ENCODE measurements around the gene SPRED2.
A peak's percentile ranks its signal among the peaks of the same experiment; 100 is the strongest.

SPRED2 gene

DNA sequence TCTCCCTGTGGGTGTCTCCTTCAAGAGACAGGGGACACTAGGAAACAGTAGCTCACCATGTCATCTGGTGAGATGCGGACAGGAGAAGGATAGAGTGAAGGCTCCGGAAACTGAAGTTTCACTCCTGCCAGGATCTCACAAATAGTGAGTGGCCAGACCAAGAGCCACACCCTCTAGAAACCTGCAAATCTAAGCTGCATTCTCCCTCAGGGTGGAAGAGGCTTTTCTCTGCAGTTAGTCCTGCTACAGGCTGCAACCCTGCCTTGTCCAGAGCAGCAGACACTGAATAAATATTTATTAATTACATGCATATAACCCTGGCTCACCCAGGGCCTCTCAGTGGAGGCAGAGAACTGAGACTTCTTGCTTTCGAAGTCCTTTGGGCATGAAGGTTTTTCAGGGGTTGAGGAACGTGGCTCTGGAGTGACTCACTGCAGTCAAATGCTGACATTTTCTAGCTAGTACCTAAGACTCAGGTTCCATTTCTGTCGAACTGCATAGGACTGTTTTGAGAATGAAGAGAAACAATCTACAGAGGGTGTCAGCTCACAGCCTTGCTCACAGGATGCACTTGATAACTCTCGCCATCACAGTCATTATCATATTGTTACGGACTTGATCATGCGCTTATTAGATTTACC is 117.5 kb downstream of the SPRED2 start:
- DNase-seq (ENCODE audit: low spot score) (no peak), FAIRE-seq (no peak)

DNA sequence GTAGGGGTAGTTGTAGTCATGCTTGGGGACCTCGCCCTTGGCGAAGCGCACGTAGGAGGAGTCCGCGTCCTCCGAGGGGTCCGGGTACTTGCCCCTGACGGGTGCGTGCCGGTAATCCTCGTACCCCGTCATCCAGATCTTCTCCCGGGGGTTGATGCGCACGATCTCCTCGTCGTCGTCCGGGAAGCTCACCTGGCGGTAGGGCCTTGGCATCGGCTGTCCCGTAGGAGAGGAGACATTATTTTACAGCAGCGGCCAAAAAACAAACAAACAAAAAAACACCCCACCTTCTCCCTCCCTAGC is 118.5 kb downstream of the SPRED2 start:
- FAIRE-seq: no peak
- DNase-seq (ENCODE audit: low spot score): no peak

DNA sequence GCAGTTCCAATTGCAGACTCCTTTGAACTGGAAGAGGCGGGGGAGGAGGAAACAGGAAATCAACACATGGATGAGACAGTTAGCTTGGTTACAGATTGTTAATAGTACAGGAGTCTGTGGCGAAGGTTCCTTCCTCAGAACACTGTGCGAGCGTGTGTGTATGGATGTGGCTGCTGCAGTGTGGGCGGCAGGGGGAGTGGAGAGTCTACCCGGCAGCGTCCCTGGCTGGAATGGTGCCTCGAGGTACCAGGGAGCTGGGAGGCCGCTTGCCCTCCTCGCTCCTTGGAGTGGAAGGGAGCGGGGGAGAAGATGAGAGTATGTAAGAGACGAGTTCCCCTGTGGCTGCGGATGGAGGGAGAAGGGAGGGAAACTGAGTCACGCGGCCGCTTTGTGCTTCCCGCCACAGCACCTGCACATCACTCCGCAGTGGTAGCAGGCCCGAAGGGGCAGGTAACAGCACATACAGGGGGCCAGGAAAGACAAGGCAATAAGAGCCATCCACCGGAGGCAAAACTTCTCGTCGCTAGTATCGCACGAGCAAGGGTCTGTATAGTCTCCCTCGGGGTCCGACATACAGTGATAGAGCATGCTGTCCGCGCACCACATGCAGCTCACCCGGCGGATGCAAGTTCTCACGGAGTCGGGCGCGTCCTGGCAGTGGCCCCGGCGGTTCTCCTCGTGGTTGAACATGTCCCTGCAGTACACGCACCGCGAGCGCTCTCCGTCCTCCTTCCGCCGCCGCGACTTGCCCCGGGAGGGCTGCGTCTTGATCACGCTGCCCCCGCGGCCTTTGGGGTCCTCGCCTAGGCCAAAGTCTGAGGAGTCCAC is 119.1 kb downstream of the SPRED2 start:
- FAIRE-seq (no peak), DNase-seq (ENCODE audit: low spot score) (no peak)

DNA sequence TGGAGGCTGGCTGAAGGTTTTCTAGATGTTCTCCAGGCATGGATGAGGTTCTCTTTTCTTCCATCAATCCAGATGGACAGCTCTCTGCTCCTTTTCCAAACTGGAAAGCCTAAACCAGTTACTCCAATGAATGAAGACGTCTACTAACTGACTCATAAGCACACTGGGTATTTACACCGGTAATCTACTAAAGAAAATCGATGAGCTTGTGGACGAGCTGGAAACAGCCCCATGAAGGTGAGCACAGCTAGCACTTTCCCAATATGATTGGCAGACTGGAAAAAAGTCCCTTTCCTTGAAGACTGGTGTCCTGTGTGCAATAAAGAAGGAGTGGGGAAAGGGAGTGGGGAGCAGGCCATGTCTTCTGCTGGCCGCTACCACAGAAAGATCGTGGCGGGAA is 120.8 kb downstream of the SPRED2 start:
- no peak for DNase-seq (ENCODE audit: low spot score)
- no peak for FAIRE-seq

DNA sequence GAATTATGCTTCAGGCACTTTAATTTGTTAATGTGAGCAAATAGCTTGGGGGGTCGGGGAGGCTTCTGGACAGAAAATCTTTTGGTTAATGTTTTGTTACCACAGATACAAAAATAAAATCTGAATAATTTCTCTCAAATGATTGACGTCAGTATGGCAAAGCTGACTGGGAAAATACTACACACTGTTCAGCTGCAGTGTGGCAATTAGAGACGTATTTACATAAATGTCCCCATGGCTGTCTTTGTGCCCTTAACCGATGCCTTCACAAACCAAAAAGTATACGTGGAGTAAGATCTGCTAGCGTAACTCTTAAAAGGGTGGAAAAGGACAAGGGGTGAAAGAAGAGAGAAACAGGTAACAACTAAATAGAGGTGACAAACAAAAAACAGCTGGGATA is 121.3 kb downstream of the SPRED2 start:
- FAIRE-seq (no peak), DNase-seq (ENCODE audit: low spot score) (no peak)

DNA sequence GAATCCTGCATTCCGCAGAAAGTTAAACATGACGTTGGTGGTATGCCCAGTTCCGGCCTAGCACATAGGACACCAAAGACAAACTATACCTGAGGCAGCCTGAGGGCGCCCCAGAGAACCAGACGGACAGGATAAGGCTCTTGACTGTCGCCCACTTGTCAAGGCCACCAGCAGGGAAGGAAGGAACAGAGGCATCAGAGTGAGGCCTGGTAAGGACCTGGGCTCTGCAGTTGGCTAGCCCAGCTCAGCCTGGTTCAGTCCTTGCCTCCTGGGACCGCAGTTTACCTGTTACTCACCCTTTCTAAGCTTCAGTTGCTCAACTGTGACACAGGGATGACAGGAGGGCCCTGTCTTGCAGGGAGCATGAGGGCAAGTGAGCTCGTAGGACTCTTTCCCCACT is 122.7 kb downstream of the SPRED2 start:
- FAIRE-seq: no peak
- no peak for DNase-seq (ENCODE audit: low spot score)

DNA sequence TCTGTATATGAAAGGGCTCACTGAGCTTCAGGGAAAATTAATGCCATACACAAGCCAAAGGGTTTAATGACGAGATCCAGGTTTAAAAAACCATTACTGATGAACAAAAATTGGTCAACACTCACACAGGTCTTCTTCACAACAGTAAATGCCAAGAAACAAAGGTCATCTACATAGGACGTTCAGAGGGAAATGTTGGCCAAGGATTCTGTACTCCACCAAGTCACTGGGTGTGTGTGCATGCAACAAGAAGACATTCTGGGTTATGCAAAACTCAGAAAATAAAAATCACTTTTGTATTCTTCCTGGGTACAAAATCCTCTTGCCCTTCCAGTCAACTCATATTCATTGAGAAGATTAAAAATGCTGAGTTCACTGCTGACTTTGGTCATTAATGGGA is 126.5 kb downstream of the SPRED2 start:
- DNase-seq (ENCODE audit: low spot score): no peak
- no peak for FAIRE-seq

DNA sequence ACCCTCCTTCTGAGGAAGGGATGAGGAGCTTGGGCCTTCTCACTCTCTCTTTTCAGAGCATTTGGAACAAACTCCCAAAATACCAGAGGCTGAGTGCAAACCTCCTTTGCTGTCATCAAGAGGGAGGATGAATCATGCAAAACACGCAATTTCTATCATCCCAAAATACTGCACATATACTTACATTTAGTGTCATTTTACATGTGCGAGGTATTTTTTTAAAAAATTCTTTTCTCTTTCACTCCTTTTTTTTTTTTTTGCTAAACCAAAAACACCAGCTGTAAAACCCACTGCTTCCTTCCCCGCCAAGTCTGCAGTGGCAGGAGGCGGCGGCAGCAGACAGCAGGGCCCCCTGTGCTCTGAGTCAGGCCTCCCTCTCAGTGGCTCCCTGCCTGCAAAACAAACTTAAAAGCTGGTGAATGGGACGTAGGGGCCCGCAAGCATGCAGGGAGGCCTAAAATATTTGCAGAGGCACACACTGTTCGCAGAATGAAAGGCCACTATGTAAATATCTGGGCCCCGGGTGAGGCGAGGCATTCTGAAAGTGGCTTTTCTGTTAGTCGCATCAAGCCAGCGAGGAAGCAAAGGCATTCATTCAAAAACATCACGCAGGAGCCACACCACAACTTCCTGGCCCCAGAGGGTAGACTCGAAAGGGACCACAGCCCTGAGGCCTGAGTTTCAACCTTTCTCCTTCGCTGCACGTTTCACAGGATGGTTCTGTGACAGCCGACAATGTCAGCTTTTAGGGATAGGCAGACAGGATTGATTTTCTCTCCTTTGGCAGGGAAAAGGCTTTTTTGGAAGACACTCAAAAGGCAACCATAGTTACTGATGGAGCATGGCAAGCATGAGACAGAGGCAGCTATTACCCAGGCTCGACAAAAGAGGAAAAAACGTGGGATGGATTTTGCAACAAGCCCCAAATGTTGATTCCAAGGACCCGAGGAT is 131.4 kb downstream of the SPRED2 start:
- DNase-seq (ENCODE audit: low spot score) (peak; percentile 38), FAIRE-seq (no peak)

DNA sequence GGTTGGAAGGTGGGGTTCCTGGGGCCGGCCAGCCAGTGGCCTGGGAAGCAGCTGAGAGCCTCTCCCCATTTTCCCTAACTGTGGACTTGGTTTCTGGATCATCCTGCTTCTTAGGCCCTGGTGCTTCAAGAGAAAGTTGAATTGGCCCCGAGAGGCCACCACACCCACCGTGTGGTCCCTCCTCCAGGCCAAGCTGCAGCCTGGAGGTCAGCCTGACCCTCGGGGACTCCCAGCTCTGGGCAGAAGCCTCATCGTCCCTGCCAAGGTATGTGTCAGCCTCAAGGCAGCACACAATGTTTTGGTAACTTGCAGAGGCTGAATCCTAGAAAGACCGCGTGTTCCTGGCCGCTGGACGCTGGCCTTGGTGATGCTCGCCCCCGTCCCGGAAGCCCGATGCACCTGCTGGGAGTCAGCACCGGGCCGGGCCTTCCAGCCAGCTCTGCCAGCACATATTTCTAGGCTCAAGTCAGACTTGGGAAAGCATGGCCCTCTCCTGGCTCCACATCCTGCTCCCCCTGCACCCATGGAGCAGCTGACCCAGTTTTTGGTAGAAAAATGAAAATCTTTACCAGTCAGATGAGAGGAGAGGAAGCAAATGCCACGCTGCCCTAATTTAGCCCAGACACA is 132.2 kb downstream of the SPRED2 start:
- DNase-seq (ENCODE audit: low spot score): no peak

DNA sequence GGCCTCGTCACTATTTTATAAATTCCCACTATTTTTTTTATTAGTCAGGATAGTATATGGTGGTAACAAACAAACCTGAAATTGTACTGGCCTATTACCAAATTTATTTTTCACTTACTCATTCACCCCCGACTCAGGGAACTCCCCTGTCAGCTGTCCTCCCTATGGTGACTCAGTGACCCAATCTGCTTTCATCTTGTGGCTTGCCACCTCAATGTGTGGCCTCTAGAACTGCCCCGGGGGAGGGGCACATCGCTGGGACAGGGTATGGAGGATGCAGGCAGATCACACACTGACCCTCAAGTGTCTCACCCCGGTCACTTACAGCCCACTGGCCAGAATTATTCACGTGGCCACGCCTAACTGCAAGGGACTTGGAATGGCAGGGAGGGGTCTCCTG is 133.2 kb downstream of the SPRED2 start:
- FAIRE-seq: peak; percentile 38
- DNase-seq (ENCODE audit: low spot score): peak; percentile 90

More for the DNA sequence above, 132.2 kb downstream of the SPRED2 start:
- FAIRE-seq: no peak

DNA sequence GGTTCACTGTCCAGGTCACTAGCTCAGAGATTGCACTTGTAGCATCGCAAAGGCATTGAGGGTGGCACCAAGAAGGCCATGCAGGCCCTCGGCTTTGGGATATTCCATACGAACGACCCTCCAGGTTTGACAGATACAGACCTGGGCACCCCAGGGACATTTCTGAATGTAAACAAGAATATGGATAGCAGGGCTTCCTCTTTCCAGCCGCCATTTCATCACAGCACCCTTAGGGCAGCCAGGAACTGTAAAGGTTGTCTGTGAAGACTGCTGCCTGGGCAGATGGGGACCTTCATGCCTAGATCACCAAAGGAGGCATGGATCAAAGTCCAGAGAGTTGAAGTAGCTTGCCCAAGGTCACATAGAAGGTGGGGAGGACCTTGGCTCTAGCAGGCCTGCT is 134.3 kb downstream of the SPRED2 start:
- DNase-seq (ENCODE audit: low spot score) (no peak), FAIRE-seq (no peak)

DNA sequence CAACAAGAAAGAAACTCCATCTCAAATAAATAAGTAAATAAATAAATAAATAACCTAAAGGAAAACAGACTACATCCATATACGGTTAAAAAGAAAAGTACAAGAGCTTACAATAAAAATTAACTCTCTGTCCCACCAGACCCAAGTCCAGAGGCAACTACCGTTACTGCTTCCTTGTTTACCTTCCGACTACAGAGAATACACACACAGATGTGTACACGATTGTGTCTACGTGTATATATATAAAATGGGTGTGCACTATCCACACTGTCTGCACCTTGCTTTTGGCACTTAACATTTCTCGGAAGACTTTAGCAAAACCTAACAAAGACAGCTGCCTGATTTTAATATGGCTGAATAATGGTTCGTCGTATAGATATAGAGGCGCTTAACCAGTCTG is 134.9 kb downstream of the SPRED2 start:
- FAIRE-seq (no peak), DNase-seq (ENCODE audit: low spot score) (no peak)

DNA sequence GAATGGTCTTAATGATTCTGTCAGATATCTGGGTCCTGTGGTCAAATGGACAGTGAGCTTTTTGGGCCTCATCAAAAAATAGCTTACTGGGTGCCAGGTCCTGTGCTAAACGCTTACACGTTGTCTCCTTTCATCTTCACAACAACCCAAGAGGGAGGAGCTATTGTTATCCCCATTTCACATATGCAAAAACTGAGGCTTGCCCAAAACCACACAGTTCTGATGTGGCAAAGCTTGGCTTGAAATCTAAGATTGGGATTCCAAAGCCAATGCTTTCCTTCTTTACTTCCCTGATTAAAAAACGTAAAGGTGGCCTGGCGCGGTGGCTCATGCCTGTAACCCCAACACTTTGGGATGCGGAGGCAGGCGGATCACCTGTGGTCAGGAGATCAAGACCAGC is 135.4 kb downstream of the SPRED2 start:
- DNase-seq (ENCODE audit: low spot score) (no peak), FAIRE-seq (no peak)

DNA sequence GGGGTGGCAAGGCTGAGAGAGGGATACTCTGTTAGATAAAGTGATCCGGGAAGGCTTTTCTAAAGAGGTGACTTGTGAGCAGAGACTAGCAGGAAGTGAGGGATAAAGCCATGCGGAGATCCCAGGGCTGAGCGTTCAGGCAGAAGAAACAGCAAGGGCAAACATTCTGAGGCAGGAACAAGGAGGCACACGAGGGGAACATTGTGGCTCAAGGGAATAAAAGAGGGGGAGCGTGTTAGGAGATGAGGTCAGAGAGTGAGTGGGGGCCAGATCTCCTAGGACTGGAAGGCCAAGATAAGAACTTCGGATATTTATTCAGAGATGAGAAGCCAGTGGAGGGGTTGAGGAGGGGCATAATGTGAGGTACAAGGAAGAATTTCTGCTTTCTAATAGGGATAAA is 137.7 kb downstream of the SPRED2 start:
- no peak for FAIRE-seq
- DNase-seq (ENCODE audit: low spot score): no peak

DNA sequence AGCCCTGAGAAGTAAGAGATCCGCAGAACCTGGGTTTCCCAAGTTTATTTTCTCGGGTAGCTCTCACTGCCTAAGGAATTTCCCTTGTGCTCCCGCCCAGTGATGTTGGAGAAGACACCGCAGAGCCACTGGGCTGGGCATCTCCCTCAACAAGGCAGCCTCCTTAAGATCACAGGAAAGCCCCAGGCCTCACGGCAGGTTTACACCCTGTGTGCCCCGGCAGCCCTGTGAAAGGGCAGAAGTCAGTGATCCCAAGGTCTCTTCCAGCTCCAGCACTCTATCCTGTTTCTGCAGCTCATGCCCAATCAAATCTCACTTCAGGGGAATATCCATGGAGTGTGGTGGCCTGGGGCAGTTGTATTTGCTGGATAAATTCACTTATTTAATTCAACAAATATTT is 138.3 kb downstream of the SPRED2 start:
- DNase-seq (ENCODE audit: low spot score) (no peak), FAIRE-seq (no peak)

DNA sequence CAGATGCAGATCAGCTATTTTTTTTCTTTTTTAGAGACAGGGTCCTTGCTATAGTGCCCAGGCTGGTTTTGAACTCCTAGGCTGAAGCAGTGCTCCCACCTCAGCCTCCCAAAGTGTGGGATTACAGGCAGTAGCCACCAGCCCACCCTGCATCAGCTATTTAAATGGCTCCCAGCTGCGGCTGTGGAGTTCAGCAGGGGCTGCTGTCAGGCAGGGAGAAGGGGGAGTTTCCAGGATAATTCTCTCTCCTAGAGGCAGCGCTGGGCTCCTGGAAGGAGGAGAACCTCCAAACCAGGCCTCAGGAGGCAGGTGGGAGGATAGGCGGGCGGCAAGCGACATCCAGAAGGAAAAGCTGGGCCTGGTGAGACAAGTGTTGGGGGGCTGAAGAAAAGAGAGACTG is 139.0 kb downstream of the SPRED2 start:
- no peak for DNase-seq (ENCODE audit: low spot score)
- FAIRE-seq: no peak

DNA sequence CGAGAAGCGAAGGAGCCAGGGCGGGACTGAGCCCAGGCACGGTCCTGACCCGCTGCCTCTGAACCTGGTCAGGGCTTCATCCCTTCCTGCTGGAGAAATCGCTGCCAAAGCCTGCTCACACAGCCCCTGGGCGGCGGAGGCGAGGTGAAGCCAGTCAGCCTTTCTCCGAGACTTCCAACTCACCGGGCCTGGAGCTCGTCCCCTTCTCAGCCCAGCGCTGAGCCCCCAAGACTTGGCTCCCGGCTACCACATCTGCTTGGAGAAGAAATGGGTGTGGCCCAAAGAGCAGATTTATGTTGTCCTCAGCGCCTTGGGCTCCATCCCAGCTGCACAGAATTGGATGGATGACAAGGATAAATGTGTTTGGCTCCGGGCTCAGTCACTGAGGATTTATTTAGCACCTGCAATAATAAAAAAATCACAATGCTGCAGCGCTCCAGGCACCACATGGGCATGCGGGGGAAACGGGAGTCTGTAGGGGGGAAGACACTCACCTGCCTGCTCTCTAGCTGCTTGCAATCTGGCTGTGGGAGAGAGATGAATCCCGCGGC is 139.9 kb downstream of the SPRED2 start:
- FAIRE-seq: no peak

DNA sequence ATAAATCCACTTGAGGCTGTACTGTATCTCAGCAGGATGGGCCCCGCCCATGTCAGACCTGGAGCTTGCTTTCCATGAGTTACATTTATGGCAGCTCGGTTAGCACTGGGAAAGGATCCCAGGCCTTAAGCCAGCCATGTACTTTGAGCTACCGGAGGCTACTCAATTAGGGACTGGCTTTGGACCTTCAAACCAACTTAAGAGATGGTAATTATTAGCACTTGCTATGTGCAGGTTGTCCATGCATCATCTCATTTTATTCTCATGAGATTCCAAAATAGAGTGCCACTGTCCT is 140.3 kb downstream of the SPRED2 start:
- FAIRE-seq: no peak
- DNase-seq (ENCODE audit: low spot score): no peak

More for the DNA sequence above, 139.9 kb downstream of the SPRED2 start:
- DNase-seq (ENCODE audit: low spot score): no peak

DNA sequence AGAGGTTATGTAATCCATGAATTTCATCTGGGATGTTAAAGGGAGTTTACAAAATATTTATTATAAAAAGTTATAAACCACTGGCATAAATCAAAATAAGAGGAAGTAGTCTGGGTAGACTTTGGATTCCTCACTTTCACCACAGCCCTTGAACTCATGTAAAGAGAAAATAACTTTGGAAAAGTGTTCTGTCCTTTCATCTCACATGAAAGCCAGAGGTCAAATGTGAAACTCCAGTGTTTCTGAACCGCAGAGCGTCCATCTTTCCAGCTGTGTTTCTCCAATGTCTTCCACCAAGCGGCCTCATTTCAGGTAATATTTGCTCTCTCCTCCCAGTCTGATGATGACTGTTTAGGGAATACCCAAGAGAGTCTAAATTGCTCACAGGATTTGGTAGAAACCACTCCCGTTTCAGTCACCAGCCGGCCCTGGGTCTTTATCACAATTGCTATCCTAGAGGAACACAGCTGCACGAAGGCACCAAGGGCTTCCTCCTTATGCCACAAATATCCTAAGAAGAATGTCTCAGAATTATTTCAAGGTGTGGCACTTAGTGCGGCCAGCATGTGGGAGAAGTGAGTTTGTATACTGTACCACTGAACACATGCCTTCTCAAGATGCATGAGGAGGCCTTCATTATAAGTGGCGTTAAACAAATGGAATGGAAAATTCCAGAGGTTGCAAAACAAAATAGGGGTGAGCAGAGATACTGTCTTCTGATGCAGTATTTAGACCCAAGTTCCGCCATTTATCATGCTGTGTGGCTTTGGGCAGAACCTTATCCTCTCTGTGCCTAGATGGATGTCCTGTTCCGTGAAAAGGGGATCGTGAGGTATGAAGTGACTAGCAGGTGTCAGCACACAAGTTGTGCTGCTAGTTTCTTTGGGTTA is 140.9 kb downstream of the SPRED2 start:
- DNase-seq (ENCODE audit: low spot score) (no peak), FAIRE-seq (no peak)

DNA sequence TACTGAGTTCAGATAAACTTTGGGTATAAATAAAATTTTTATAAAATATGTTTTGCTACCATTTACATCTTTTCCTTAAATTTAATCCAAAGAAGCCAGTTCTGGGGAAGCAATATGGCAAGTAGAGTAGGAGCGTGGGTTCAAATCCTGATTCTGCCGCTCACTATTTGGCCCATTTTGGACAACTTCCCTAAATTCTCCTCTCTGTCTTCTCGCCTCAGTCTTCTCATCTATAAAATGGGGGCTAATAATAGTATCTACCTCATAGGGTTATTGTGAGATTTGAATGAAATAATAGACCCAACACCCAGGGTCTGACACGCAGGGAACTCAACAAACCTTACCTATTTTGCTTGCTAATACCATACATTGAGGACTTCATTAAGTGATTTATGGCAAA is 145.0 kb downstream of the SPRED2 start:
- no peak for DNase-seq (ENCODE audit: low spot score)
- no peak for FAIRE-seq

Data from RCC 7860 (cell line).